ENCODE results near the gene PHRF1. TPM values are rescaled to one million over a fixed set of nuclear protein-coding genes. Genes with fewer than 3 reads are reported as not detected.

Gene PHRF1
- total and polyA plus RNA-seq, 11 donors: 11.6 to 21.3 (median 18.1) TPM

- Histone ChIP-seq H3K27ac (no peak overlapping the region), H3K36me3 (peaks cover 3 to 100% (median 99%) of the 10 kb centered on the region in 9 donors), H3K27me3 (no peaks in the 10 kb centered on the region), H3K9me3 (no peaks in the 10 kb centered on the region), H3K4me1 (peaks cover 0 to 10% (median 0%) of the 10 kb centered on the region in 12 donors), H3K4me3 (no peak overlapping the region)
- WGBS, 4 donors: 95% methylated on average over 22 to 23 of the region's 23 CpGs
- TF ChIP-seq POLR2A (IDR thresholded peaks at IDR 0.05): no peak
- TF ChIP-seq CTCF (IDR thresholded peaks at IDR 0.05): no peak
- intact Hi-C loops (cut with DNase I): no loop called here
- DNase-seq (no peak), ATAC-seq (no peak)
Observed at GRCh38 chr11:601573-602245, 25.4 kb downstream of the PHRF1 start.

DNA sequence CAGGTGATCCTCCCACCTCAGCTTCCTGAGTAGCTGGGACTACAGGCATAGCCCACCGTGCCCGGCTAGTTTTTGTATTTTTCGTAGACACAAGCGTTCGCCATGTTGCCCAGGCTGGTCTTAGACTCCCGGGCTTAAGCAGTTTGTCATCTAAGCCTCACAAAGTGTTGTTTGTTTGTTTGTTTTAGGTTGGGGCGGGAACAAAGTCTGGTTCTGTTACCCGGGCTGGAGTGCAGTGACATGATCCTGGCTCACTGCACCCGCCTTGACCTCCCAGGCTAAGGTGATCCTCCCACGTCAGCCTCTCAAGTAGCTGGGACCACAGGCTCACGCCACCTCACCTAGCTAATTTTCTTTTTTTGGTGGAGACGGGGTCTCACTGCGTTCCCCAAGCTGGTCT, 26.9 kb downstream of the PHRF1 start:
- Histone ChIP-seq H3K27me3 (no peaks in the 10 kb centered on the region), H3K36me3 (peaks cover 3 to 100% (median 99%) of the 10 kb centered on the region in 9 donors), H3K4me1 (peaks cover 0 to 12% (median 2%) of the 10 kb centered on the region in 12 donors), H3K9me3 (no peaks in the 10 kb centered on the region), H3K4me3 (no peak overlapping the region), H3K27ac (no peak overlapping the region)
- intact Hi-C loops (cut with DNase I): no loop called here
- no peak for ATAC-seq
- WGBS, 4 donors: 89 to 93% (median 91%) methylated on average over 13 of the region's 13 CpGs
- no peak for DNase-seq
- TF ChIP-seq POLR2A (IDR thresholded peaks at IDR 0.05) (no peak), CTCF (IDR thresholded peaks at IDR 0.05) (no peak)

DNA sequence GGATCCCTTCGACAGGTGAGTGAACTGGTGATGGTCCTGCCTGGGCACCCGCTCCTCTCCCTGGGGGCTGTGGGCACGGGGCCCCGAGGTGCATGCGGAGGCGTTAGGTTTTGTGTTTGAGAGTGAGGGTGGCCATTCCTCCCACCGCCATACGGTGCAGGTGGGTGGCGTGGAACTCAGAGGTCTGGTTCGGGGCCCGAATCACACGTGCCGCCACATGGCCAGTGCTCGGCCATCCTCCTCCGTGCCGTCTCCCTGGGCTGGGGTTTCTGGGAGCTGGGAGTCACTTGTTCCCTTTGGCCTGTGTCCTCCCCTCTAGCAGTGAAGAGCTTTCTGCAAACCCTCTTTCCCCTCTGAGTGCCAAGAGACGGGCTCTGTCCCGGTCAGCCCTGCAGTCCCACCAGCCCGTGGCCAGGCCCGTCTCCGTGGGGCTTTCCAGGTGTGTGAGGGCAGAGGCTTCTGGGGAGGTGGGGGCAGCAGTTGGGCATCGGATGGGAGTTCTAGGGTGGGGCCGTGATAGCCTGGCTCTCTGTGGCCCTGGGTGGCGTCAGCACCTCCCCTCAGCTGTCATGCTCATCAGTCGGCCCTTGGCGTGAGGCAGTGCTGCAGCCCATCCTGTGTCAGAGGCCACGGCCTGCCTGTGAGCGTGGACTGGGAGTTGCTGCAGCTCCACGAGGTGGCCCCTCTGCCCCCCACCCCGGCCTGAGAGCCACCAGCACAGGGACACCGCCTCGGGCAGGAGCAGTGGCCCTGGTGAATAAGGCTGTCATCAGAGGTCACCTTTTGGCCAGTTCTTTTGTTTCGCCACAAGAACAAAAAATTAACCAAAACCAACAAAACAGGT, 29.2 kb downstream of the PHRF1 start:
- ATAC-seq (peak in 1 of 4 donors; percentile 2), DNase-seq (no peak)
- H3K27me3 ChIP-seq: no peaks in the 10 kb centered on the region
- TF ChIP-seq POLR2A (IDR thresholded peaks at IDR 0.05) (no peak), CTCF (IDR thresholded peaks at IDR 0.05) (no peak)
- H3K9me3 ChIP-seq: no peaks in the 10 kb centered on the region
- peaks cover 3 to 99% (median 98%) of the 10 kb centered on the region in 9 donors for H3K36me3 ChIP-seq
- H3K27ac ChIP-seq: peak overlapping the region in 9 of 12 donors; percentile 39 to 65 (median 52)
- intact Hi-C loops (cut with DNase I): no loop called here
- H3K4me3 ChIP-seq: no peak overlapping the region
- H3K4me1 ChIP-seq: peaks cover 0 to 21% (median 4%) of the 10 kb centered on the region in 12 donors
- WGBS, 4 donors: 86 to 94% (median 92%) methylated on average over 26 to 33 of the region's 33 CpGs

DNA sequence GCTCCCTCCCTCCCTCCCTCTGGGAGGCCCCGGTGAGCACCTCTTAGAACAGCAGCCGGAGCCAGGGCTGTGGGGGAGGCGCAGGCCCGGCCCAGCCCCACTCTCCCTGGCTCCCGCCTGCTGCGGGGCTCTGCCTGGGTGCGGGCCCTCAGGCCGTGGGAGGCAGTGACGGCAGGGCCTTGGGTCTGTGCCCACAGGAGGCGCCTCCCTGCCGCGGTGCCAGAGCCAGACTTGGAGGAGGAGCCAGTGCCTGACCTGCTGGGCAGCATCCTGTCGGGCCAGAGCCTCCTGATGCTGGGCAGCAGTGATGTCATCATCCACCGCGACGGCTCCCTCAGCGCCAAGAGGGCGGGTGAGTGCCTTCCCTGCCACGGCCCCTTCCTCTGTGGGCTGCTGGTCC, 30.0 kb downstream of the PHRF1 start:
- Histone ChIP-seq H3K36me3 (peaks cover 4 to 99% (median 98%) of the 10 kb centered on the region in 9 donors), H3K27ac (peak overlapping the region in 9 of 12 donors; percentile 39 to 65 (median 52)), H3K4me1 (peaks cover 0 to 21% (median 4%) of the 10 kb centered on the region in 12 donors), H3K9me3 (no peaks in the 10 kb centered on the region), H3K27me3 (no peaks in the 10 kb centered on the region), H3K4me3 (no peak overlapping the region)
- ATAC-seq (peak; percentile 90 to 95 (median 92)), DNase-seq (peak; percentile 71 to 89 (median 81))
- TF ChIP-seq CTCF (IDR thresholded peaks at IDR 0.05): no peak
- intact Hi-C loops (cut with DNase I): no loop called here
- 51 to 64% (median 53%) methylated on average over 7 to 19 of the region's 19 CpGs for WGBS, 4 donors

Measured in heart left ventricle (tissue), 16 donors.